ENCODE results near the gene MEF2C.

The MEF2C gene

DNA sequence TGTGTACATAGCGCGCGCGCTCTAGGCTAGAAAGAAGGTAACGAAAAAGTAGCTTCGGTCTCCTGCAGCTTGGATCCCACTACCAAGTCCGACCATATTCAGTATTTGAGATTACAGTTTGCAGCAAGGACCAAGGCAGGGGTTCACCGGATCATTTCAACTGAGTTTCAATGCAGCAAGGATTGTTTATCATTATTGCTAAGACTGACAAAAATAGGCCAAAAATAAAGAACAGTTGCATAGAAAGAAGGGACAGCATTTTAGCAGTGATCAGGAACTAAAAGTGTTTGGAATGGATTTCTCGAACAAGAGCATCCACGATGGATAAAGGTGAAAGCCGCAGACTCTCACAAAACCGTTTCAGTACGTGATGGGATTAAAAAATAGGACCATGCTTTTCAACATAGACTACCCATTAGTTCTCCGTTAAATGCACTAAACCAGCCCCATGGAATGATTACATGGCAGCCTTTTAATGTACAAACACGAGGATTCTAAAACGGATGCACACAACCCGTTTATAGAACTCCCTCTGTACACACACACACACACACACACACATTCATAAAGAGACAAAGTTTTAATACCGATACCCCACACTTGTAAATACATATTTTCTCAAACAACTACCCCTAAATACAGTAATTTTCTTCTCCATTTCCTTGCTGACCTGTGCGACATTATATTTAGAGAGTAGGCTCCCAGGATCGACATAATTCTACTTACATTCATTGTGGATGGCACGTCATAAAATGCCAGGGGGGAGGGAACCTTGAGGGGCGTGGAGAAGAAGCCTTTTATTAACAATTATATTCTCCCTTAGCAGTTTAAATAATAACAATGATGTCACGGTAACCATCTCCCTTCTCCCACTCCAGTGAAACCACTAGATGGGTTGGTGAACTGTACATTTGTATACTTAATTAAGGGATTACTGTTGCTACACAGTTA lies 197.1 kb downstream of the MEF2C start:
- peaks cover 0 to 36% of the 10 kb centered on the region in 2 donors for H3K4me1 ChIP-seq (ENCODE audit: control insufficient read depth in 1 of 2, insufficient read depth in 2 of 2, low read length in 2 of 2)
- no peak overlapping the region for H3K4me3 ChIP-seq (ENCODE audit: low read depth in 1 of 2, low read length in 2 of 2)
- peaks cover 94% of the 10 kb centered on the region for H3K27me3 ChIP-seq (ENCODE audit: low read depth, low read length)
- H3K9me3 ChIP-seq (ENCODE audit: control insufficient read depth in 1 of 2, low read length in 2 of 2), result peaks cover 0 to 3% of the 10 kb centered on the region in 2 donors
- no peaks in the 10 kb centered on the region for H3K36me3 ChIP-seq (ENCODE audit: control insufficient read depth in 1 of 2, insufficient read depth in 2 of 2, low read length in 2 of 2)
- no peak overlapping the region for H3K27ac ChIP-seq (ENCODE audit: low read length)

DNA sequence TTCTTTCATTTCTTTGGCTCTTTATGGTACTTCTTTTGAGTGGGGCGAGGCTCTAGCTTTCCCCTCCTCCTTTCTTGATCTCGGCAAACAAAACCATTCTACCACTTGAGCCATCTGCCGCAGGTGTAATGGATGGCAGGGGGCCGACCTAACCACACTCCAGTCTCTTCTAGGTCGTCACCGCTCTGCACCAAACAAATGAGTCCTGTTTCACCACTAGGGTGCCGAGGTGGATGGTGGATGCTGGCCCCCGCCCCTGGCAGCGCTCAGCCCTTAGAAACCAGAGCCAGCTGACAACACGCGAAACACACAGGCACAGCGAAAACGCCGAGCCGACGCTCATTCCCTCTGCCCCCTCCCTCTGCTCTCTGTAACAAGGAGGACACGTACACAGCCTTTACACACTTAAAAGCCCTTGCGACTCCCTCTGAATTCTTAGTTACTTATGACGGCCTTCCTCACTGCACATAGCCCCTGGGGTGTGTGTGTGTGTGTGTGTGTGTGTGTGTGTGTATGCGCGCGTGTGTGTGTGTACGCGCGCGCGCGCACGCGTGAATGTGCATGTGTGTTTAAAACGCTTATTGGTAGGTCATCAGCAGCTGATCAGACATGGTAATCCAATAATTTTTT lies 199.4 kb downstream of the MEF2C start:
- Histone ChIP-seq H3K27ac (ENCODE audit: low read length) (no peak overlapping the region), H3K36me3 (ENCODE audit: control insufficient read depth in 1 of 2, insufficient read depth in 2 of 2, low read length in 2 of 2) (no peaks in the 10 kb centered on the region), H3K4me1 (ENCODE audit: control insufficient read depth in 1 of 2, insufficient read depth in 2 of 2, low read length in 2 of 2) (peaks cover 0 to 26% of the 10 kb centered on the region in 2 donors), H3K4me3 (ENCODE audit: low read depth in 1 of 2, low read length in 2 of 2) (peak overlapping the region in 1 of 2 donors; percentile 44), H3K27me3 (ENCODE audit: low read depth, low read length) (peaks cover 92% of the 10 kb centered on the region), H3K9me3 (ENCODE audit: control insufficient read depth in 1 of 2, low read length in 2 of 2) (peaks cover 0 to 3% of the 10 kb centered on the region in 2 donors)

DNA sequence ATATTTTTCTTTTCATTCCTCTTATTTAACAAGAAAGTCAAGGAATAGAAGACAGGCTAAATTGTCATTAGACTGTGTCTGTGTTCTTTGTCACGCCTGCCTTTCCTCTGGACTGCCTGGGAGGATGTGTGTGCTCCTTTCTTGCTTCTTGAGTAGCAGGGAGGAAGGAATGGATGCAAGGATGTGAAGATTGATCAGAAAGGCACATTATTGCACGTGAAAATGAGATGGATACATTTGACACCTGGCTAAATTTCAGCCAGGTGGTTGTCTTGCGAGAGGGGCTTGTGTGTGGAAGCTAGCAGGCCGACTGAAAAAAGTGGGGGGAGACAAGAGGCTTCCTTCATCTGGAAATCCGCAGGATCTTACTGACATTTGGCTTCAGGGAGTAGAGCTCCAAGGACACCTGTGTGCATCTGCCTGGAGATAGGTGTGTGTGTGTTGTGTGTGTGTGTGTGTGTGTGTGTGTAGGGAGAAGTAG lies 200.1 kb downstream of the MEF2C start:
- peaks cover 89% of the 10 kb centered on the region for H3K27me3 ChIP-seq (ENCODE audit: low read depth, low read length)

DNA sequence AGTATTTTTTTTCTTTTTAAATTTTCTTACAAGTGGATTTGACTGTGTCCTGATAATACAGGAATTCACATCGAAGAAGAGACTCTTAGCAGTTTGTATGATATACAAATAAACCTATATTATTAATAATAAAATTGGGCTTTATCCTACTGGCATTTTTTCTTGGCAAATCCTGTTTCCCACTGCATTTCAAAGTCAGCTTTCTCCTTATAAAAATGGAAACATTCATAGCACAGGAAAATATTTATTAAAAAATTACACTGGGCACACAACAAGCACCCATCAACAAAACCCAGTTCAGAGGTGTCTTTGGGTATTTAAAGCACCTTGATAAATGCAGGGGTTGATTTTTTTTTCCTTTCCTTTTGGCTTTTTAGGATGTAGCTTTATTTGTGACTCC lies 200.9 kb downstream of the MEF2C start:
- Histone ChIP-seq H3K4me3 (ENCODE audit: low read depth in 1 of 2, low read length in 2 of 2) (no peak overlapping the region), H3K9me3 (ENCODE audit: control insufficient read depth in 1 of 2, low read length in 2 of 2) (peaks cover 0 to 3% of the 10 kb centered on the region in 2 donors), H3K4me1 (ENCODE audit: control insufficient read depth in 1 of 2, insufficient read depth in 2 of 2, low read length in 2 of 2) (peaks cover 0 to 26% of the 10 kb centered on the region in 2 donors), H3K36me3 (ENCODE audit: control insufficient read depth in 1 of 2, insufficient read depth in 2 of 2, low read length in 2 of 2) (no peaks in the 10 kb centered on the region), H3K27me3 (ENCODE audit: low read depth, low read length) (peaks cover 89% of the 10 kb centered on the region), H3K27ac (ENCODE audit: low read length) (no peak overlapping the region)

More for the DNA sequence above, 200.1 kb downstream of the MEF2C start:
- Histone ChIP-seq H3K9me3 (ENCODE audit: control insufficient read depth in 1 of 2, low read length in 2 of 2) (peaks cover 0 to 3% of the 10 kb centered on the region in 2 donors), H3K27ac (ENCODE audit: low read length) (no peak overlapping the region), H3K36me3 (ENCODE audit: control insufficient read depth in 1 of 2, insufficient read depth in 2 of 2, low read length in 2 of 2) (no peaks in the 10 kb centered on the region), H3K4me1 (ENCODE audit: control insufficient read depth in 1 of 2, insufficient read depth in 2 of 2, low read length in 2 of 2) (peaks cover 0 to 26% of the 10 kb centered on the region in 2 donors), H3K4me3 (ENCODE audit: low read depth in 1 of 2, low read length in 2 of 2) (no peak overlapping the region)

DNA sequence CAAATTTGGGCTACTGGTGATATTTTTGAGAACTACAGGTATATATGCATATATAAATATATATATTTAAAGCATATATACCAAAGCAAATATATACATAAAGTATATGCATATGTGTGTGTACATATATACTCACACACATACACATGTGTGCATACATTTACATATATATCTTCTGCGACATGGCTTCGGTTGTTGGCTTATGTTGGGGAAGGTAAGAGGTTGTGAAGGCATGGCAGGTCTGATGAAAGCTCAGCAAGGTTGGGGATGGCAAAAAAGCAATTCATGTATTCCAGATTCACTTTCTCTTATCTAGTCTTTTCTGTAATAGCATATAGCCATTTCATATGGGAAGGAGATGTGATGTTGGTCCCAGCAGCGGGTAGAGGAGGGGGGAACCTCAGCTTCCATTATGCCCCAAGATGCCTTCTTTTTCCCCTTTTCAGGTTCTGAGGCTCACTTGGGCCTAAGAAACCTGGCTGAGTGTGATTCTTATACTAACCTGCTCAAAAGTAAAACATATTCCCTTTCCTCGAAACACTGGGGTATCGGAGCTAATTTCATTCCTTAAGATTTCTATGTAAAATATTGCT lies 201.7 kb downstream of the MEF2C start:
- no peak overlapping the region for H3K27ac ChIP-seq (ENCODE audit: low read length)
- H3K27me3 ChIP-seq (ENCODE audit: low read depth, low read length), result peaks cover 90% of the 10 kb centered on the region
- no peak overlapping the region for H3K4me3 ChIP-seq (ENCODE audit: low read depth in 1 of 2, low read length in 2 of 2)
- peaks cover 0 to 3% of the 10 kb centered on the region in 2 donors for H3K9me3 ChIP-seq (ENCODE audit: control insufficient read depth in 1 of 2, low read length in 2 of 2)
- no peaks in the 10 kb centered on the region for H3K36me3 ChIP-seq (ENCODE audit: control insufficient read depth in 1 of 2, insufficient read depth in 2 of 2, low read length in 2 of 2)
- peaks cover 0 to 26% of the 10 kb centered on the region in 2 donors for H3K4me1 ChIP-seq (ENCODE audit: control insufficient read depth in 1 of 2, insufficient read depth in 2 of 2, low read length in 2 of 2)

DNA sequence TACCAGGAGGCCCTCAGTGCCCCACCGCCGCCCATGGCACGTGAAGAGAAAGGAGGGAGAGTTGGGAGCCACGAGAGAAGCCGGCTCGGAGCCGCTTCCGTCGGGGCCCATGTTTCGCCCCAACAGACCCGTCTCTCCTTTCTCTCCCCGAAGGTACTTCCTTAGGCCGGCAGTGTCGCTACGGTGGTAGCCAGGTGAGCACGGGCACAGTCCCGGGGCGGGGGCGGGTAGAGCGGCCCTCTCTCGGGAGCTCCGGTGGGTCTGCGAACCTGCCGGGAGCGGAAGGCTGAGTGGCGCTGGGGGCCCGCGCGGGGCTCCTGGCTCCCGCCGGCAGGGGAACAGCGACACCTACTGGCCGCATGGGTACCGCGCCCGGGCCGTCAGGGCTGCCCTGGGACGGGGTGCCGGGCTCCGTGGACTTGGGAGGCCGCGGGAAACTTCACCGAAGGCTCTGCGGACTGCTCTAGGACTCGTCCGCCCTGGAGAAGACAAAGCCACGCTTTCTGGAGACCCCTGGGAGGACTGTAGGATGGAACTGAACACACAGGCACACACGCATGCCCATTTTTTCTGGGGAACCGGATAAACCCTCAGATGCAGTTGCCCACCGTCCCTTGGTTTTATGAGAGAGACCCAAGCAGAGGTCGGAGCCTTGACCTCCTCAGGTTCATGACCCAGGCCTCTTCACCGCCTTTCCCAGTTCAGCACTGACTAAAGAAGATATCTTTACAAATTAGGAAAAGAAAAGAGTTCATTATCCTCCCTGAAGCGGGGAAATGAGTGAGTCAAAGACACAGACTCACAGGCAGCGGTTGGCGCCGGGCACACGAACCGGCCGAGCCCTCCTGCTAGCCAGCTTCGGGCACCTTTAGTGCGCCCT lies 202.5 kb downstream of the MEF2C start:
- H3K4me1 ChIP-seq (ENCODE audit: control insufficient read depth in 1 of 2, insufficient read depth in 2 of 2, low read length in 2 of 2), result peaks cover 0 to 29% of the 10 kb centered on the region in 2 donors
- H3K9me3 ChIP-seq (ENCODE audit: control insufficient read depth in 1 of 2, low read length in 2 of 2), result peaks cover 0 to 3% of the 10 kb centered on the region in 2 donors
- H3K27ac ChIP-seq (ENCODE audit: low read length), result no peak overlapping the region
- H3K27me3 ChIP-seq (ENCODE audit: low read depth, low read length), result peaks cover 89% of the 10 kb centered on the region
- peak overlapping the region in 1 of 2 donors; percentile 56 for H3K4me3 ChIP-seq (ENCODE audit: low read depth in 1 of 2, low read length in 2 of 2)
- no peaks in the 10 kb centered on the region for H3K36me3 ChIP-seq (ENCODE audit: control insufficient read depth in 1 of 2, insufficient read depth in 2 of 2, low read length in 2 of 2)

DNA sequence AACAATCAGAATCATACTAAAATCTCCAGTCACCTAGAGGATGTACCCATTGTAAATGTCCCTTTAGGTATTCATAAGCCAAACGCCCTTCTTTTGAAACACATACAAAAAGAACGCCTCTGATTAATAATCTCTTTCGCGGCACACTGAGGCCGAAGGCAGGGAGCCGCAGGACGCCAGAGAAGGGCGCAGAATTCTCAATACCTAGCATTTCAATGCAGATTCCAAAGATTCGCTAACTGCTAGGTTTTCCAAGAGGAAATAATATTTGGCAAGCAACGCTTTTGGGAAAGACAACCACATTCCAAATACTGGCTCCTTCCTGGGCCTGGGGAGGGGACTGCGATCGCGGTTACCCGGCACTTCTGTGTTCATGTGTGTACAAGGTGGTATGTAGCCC lies 203.3 kb downstream of the MEF2C start:
- no peak overlapping the region for H3K27ac ChIP-seq (ENCODE audit: low read length)
- no peak overlapping the region for H3K4me3 ChIP-seq (ENCODE audit: low read depth in 1 of 2, low read length in 2 of 2)
- H3K27me3 ChIP-seq (ENCODE audit: low read depth, low read length), result peaks cover 89% of the 10 kb centered on the region
- no peaks in the 10 kb centered on the region for H3K36me3 ChIP-seq (ENCODE audit: control insufficient read depth in 1 of 2, insufficient read depth in 2 of 2, low read length in 2 of 2)
- H3K9me3 ChIP-seq (ENCODE audit: control insufficient read depth in 1 of 2, low read length in 2 of 2), result peaks cover 0 to 3% of the 10 kb centered on the region in 2 donors
- H3K4me1 ChIP-seq (ENCODE audit: control insufficient read depth in 1 of 2, insufficient read depth in 2 of 2, low read length in 2 of 2), result peaks cover 6 to 31% of the 10 kb centered on the region in 2 donors

DNA sequence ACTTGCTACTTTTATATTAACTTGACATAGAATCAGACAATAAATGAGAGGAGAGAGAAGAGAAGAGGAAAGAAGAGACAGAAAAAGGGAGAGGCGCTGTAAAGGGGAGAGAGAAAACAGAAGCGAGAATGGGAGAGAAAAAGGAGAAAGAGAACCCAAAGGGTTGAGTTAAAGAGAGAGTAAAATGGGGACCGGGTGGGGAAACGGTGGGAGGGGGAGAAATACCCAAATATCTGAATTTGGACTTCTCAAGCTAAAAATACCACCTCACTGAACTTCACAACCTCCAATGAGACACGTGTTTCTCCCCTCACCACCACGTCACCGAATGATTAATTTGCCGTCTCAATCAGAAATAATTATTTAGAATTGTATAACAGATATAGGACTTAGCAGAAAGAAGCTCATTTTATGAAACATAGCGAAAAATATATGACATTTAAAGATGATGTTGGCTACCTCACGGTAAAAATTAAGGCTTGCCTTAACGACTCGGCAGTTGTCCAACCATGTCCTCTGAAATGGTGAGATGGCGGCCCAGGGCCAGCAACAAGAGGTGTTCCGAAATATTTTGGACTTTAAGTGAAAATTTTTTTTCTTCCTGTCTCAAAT lies 204.1 kb downstream of the MEF2C start:
- Histone ChIP-seq H3K27me3 (ENCODE audit: low read depth, low read length) (peaks cover 89% of the 10 kb centered on the region), H3K36me3 (ENCODE audit: control insufficient read depth in 1 of 2, insufficient read depth in 2 of 2, low read length in 2 of 2) (no peaks in the 10 kb centered on the region), H3K9me3 (ENCODE audit: control insufficient read depth in 1 of 2, low read length in 2 of 2) (peaks cover 0 to 3% of the 10 kb centered on the region in 2 donors), H3K27ac (ENCODE audit: low read length) (no peak overlapping the region), H3K4me3 (ENCODE audit: low read depth in 1 of 2, low read length in 2 of 2) (no peak overlapping the region), H3K4me1 (ENCODE audit: control insufficient read depth in 1 of 2, insufficient read depth in 2 of 2, low read length in 2 of 2) (peaks cover 6 to 31% of the 10 kb centered on the region in 2 donors)

DNA sequence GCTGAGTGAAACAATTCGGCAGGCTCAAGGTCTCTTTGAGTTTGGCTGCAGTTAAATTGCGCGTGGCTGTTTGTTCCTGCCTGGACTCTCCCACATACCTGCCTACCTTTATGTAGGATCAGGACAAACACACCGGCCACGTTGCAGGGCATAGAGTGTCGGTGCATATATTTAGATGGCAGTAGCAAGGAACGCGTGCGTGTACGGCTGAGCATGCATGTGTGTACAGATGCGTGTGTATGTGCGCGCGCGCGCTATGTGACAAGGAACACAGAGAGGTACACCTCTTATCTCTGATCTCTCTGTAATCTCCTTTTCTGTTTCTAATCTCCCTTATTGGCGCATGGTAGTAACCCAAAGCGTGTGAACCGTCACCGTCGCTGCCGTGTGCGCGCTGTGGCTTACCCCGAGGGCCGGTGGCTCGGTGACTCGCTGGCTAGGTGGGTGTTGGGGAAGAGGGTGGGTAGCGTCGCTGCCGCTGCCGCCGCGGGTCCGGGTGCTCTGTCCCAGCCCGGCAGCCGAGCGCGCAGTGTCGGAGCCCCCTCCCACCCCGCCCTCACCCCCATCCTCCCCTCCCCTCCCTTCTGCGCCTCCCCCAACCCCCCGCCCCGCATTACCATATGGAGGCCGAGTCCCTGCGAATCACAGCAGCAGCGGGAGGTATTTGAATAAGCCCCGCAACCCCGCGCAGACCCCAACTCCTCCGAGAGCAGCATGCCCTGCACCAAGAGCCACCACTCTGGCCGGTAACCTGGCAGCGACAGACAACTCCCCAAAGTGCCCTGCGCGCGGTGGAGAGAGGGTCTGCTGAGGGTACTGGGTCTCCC lies 204.8 kb downstream of the MEF2C start:
- Histone ChIP-seq H3K27me3 (ENCODE audit: low read depth, low read length) (peaks cover 89% of the 10 kb centered on the region), H3K4me3 (ENCODE audit: low read depth in 1 of 2, low read length in 2 of 2) (no peak overlapping the region), H3K36me3 (ENCODE audit: control insufficient read depth in 1 of 2, insufficient read depth in 2 of 2, low read length in 2 of 2) (no peaks in the 10 kb centered on the region), H3K4me1 (ENCODE audit: control insufficient read depth in 1 of 2, insufficient read depth in 2 of 2, low read length in 2 of 2) (peaks cover 6 to 31% of the 10 kb centered on the region in 2 donors), H3K9me3 (ENCODE audit: control insufficient read depth in 1 of 2, low read length in 2 of 2) (peaks cover 0 to 3% of the 10 kb centered on the region in 2 donors), H3K27ac (ENCODE audit: low read length) (no peak overlapping the region)
